HG02973 (cell line): ENCODE results near the gene ZBTB20.
"Not testable (repeated sequence)": the region's sequence is repeated elsewhere in the genome, so short reads cannot be mapped to it uniquely, and the experiment has no call there.

Experiments used
- ATAC-seq: cut with Tn5 transposase; IDR thresholded peaks from one replicate; pipeline ENCODE4 v1.9.1; 2021; ENCODE audit warnings: moderate library complexity; ENCODE audit not compliant: unreplicated experiment

The ZBTB20 gene

GRCh38 chr3:115147329-115148141 lies 447 bp upstream of the ZBTB20 start:
- peak; percentile 79 for ATAC-seq

DNA sequence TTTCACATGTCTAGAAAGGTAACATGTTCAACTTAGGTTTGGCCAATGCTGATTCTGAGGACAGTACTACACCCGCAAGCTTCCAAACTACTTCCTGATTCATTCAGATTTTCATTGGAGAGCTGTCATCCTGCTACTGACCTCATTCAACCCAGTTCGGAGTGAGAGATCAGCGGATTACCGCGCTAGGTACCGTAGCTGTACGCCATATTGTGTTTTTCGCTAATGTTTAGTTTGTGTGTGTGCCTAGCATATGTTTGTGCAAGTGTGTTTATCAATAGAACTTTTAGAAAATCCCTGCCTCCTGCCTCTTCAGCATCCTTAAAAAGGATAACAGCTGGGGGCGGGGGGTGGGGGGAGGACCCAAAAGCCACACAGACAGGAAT lies 1.1 kb downstream of the ZBTB20 start:
- no peak for ATAC-seq

- peak; percentile 68 for ATAC-seq
These were observed 5.9 kb downstream of the ZBTB20 start for GRCh38 chr3:115141033-115141757.

DNA sequence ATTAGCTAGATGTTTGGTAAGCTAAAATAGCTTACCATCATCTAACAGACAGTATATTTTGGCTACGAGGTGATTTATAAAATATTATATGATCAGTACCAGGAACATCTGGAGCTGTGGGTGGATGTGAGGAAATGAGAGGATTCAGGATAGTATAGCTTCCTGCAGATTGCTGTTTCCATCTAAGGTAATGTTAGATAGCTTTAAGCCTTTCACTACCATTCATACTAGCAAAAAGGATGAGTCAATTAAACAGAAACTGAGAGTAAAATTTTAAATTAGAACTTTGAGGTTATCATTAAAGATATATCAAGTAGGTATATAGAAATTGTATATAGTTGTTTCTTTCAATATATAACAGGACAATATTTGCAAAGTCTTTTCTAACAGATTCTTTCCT lies 8.0 kb downstream of the ZBTB20 start:
- no peak for ATAC-seq

DNA sequence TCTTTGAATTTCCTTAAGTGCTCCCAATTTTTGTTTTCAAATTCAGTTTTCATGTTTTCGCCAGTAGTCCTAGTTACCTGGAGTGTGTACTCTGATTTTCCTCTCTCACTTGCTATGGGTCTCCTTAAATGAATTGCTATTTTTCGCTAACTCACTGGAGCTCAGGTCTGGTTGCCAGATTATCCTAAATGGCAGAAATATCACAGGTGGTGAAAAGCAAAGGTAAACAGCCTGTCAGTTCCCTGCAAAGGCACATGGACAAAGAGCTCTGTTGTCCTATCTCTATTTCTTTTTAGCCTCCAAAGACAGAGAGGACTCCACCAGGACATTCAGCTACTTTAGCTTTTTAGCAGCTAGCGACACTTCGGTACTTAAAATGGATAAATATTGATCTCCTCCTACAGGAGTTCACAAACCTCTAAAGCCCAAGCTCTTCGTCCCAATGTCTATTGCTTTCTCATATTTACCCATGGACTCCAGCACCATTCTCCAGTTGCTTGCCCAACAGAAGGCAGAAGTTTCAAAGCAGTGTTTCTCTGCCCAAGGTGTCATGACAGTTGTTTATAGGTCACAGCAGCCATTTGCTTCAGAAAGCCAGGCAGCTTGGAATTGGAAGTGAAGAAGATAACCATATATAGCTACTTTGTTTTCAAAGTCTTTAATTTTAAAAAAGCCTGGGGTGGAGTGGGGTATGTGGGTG lies 12.3 kb downstream of the ZBTB20 start:
- ATAC-seq: no peak

DNA sequence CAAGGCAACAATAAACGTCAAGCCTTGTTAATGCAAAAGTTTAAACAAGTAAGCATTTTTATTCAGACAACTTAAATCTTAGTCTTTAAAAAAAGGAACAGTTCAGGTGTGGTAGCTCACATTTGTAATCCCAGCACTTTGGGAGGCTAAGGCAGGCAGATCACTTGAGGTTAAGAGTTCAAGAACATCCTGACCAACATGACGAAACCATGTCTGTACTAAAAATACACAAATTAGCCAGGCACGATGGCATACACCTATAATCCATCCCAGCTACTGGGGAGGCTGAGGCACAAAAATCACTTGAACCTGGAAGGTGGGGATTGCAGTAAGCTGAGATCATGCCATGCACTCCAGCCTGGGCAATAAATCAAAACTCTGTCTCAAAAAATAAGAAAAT lies 19.9 kb downstream of the ZBTB20 start:
- ATAC-seq: no peak

DNA sequence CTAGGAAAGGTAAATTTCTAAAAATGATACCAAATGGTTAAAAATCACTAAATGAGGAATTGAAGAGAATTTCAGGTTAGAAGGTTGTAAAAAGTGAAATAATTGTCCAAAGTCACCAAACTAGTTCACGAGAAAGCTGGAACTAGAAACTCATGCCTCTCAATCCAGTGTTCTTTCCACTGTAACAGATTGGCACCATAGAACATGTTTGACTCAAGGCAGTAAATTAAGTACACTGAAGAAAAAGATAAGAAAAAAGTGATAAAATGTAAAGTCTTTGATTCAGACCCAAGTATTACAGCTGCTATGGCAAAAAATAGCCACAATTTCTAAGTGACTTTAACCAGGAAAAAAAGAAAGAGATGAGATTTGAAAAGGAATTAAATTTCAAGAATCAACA lies 26.5 kb downstream of the ZBTB20 start:
- no peak for ATAC-seq

GRCh38 chr3:115113367-115113766 lies 33.7 kb downstream of the ZBTB20 start:
- no peak for ATAC-seq

DNA sequence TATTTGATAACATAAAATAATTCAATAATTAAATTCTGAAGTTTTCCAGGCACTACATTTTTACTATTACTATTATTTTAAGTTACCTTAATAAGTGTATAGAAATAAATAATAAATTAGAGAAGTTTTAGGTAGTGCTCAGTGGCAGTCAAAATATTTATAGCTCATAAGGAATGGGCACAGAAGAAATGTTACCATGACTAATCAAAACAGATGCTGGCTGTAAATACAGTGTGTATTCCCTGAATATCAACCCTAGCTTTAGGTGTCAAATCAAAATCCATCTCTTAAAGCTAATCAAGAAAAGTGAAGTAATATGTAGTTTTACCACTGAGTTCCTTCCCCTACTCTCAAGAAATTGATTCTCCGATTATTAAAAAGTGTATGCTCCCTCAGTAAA lies 35.5 kb downstream of the ZBTB20 start:
- ATAC-seq: no peak

DNA sequence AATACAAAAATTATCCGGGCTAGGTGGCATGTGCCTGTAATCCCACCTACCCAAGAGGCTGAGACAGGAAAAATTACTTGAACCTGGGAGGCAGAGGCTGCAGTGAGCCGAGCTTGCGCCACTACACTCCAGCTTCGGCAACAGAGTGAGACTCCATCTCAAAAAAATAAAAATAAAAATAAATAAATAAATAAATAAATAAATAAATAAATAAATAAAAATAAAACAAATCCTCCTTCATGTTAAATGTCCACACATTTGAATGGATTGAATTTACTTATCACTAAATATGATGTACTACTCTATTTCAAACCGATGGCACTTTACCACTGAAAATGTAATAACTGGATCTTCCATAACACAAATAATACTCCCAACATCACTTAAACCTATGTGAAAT lies 36.3 kb downstream of the ZBTB20 start:
- ATAC-seq: no peak

- not testable (repeated sequence) for ATAC-seq
These were observed 37.0 kb downstream of the ZBTB20 start for GRCh38 chr3:115110066-115110465.

GRCh38 chr3:115108614-115109013 lies 38.5 kb downstream of the ZBTB20 start:
- no peak for ATAC-seq

DNA sequence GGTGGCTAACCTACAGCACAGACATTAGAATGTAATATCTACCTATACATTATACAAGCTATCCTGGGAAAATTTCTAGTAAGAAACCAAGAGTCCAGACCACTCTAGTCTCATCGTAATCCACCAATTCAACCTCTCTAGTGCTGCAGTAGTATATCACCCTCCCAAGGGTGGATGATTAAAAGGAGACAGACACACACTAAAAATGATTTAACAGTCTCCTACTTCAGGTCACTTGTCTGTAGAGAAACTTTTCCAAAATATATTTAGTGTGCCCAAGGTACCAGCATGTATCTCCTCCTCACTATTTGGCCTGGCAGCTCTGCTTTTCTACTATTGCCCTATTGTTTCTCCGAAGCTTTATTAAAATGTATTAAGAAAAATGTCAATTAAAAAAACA lies 45.0 kb downstream of the ZBTB20 start:
- no peak for ATAC-seq

GRCh38 chr3:115100806-115101205 lies 46.3 kb downstream of the ZBTB20 start:
- ATAC-seq: no peak

GRCh38 chr3:115099986-115100571 lies 47.0 kb downstream of the ZBTB20 start:
- ATAC-seq: peak; percentile 51

DNA sequence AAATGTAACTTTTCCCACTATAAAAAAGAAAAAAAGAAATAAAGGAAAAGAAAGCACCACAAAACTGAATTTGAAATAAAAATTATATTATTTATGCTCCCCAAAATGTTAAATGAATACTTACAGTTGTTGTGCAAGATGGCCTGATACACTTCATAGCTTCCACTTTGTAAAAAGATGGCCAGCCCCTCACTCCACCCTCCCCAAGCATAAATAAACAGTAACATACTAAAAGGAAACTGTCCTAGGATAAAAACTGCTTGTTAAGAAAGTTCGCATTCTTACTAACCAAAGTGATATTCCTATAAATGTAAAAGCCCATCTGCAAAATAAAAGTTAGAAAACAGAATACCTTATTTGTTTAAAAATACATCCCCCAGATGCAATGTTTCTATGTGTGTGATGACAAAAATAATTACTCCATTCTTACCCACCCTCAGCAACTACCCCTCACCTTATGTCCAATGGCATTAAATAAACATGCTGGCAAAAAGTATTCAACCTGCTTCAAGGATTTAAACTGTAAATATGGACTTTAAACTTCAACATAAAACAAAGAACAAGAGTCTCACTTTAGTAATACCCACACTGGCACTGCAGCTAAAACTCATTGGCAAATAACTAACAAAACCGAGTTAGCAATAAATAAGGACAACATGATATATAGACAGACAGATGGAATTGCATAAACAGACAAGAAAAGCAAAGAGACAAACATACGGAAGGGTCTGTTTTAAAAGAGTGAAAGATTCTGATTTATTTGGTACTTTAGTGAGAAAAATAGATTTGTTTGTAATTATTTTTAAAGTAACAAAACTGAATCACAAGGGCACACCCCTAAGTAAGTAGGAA lies 47.7 kb downstream of the ZBTB20 start:
- ATAC-seq: no peak

DNA sequence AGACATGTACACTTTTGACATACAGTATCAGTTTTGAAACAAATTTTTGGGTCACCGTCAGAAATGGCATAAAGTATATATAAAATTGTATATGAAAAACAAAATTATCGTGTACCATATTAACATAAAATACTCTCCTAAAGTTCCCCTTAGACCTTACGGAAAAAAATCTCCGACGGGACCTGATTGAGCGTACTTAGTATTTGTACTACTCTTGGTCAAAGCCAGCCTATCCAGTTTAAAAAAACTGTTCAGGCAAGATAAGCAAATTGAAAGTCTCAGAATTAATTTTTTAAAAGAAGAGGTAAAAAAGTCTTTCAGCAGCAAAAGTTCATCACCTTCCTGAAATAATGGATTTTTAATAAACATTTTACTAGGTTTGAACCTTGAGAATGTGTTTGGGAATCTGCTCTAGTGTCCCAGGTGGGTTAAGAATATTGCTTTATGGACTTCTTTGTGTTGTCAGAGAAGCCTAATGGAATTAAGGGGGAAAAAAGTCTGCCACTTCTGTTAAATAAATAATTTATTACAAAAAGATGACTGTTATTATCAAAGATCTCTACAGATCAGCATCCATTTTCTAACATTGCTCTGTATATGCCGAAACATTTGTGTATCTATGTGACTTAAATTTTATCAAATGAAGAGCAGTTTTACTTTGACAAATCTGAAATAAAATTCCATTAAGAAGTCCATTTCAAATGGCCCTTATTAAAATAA lies 48.6 kb downstream of the ZBTB20 start:
- no peak for ATAC-seq

DNA sequence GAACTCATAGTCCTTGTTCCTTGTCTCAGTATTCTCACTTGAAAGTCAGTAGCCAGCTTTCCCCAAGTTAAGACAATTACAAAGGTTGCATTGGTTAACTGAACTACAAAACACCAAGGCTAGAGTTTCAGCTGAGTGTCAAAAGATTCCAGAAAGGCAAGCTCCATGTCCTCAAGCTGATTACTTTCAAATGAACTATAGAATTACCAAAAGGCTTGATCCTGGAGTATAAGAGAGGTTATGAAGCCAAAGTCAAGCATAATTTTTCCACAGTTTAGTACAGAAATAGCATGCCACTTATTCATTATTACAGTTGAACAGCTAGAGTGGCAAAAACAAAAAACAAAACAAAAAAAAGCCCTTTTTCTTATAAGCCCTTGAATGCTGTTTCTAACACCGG lies 51.9 kb downstream of the ZBTB20 start:
- no peak for ATAC-seq

- ATAC-seq: no peak
These were observed 54.8 kb downstream of the ZBTB20 start for GRCh38 chr3:115092220-115092791.

DNA sequence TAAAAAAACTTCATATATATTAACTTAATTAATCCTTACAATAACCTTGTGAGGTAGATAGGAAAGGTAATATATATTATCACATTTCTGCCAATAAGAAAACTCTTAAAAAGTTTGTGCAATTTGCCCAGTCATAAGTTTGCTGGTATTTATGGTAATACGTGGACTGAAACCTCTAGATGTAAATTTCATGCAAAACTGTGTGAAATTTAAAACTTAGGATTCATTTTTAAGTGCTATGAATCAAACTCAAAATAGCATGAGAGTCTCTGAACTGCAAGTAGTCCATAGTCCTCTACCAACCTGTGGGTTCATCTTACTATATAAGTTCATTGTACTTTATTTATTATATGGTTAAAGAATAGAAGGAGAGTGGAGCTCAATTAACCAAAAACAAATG lies 56.4 kb downstream of the ZBTB20 start:
- ATAC-seq: no peak
